Esophagus muscularis mucosa (tissue), 4 donors: ENCODE measurements around the gene MAGIX. TPM values are rescaled to one million over a fixed set of nuclear protein-coding genes. Genes with fewer than 3 reads are reported as not detected.

Source experiments
- DNase-seq: peaks from one replicate; pipeline ENCODE4 v3.0.0-alpha.2; 2017; ENCODE audit errors: extremely low spot score
- H3K27ac ChIP-seq, 4 donors: fragments of 200-600 bp; sonication (generic); replicated peaks in 1 of 4; 1 replicate in 3 of 4; 2 replicates in 1 of 4; pipeline ENCODE4 v1.5.1; 2016 to 2019; ENCODE audit warnings: mild to moderate bottlenecking in 1 of 4
- H3K27me3 ChIP-seq, 4 donors: fragments of 200-600 bp; sonication (generic); one replicate each; pipeline versions ENCODE4 v1.5.1 to v1.6.0; 2016 to 2019
- H3K36me3 ChIP-seq, 4 donors: fragments of 200-600 bp; sonication (generic); one replicate each; pipeline ENCODE4 v1.5.1; 2016 to 2019
- H3K4me1 ChIP-seq, 4 donors: fragments of 200-600 bp; sonication (generic); one replicate each; pipeline ENCODE4 v1.5.1; 2016 to 2019
- H3K4me3 ChIP-seq, 4 donors: fragments of 200-600 bp; sonication (generic); 1 replicate in 2 of 4; 2 replicates in 2 of 4; pipeline ENCODE4 v1.5.1; 2016 to 2019; ENCODE audit warnings: mild to moderate bottlenecking in 4 of 4, moderate library complexity in 1 of 4
- H3K9me3 ChIP-seq, 4 donors: fragments of 200-600 bp; sonication (generic); 1 replicate in 3 of 4; 2 replicates in 1 of 4; pipeline ENCODE4 v1.5.1; 2016 to 2019
- EP300 ChIP-seq: sonication (generic); formaldehyde crosslinking; IDR thresholded peaks from one replicate; pipeline ENCODE4 v1.6.1; 2017; ENCODE audit warnings: antibody characterized with exemption
- POLR2A ChIP-seq: fragments of 450-650 bp; IDR thresholded peaks from one replicate; pipeline ENCODE4 v1.6.1; 2017; ENCODE audit warnings: antibody characterized with exemption, moderate library complexity, mild to moderate bottlenecking, low read depth
- POLR2AphosphoS5 ChIP-seq, 2 donors: sonication (generic); formaldehyde crosslinking; IDR thresholded peaks; one replicate each; pipeline ENCODE4 v1.6.1; 2017; ENCODE audit warnings: antibody characterized with exemption in 2 of 2
- WGBS: methylation state at CpG from one replicate; pipeline ENCODE4 v1.1.5; 2018; 5-methylcytosine and 5-hydroxymethylcytosine counted together
- intact Hi-C: fragments of 100-400 bp; cut with DNase I; formaldehyde crosslinking; loops from one replicate; pipeline ENCODE4 v1.15.1; 2023
- total RNA-seq, 4 donors: library from RNA; depleted of rRNA; stranded (reverse); fragments of >200 nt; gene quantifications; one replicate each; pipeline versions ENCODE4 v1.1.0 to v1.2.1, GENCODE V29; 2016
- TF ChIP-seq, protein P1 (sequence below), 3 experiments: fragments of 200-600 bp in 2 of 3; fragments of 450-650 bp in 1 of 3; sonication (generic) in 2 of 3; IDR thresholded peaks; one replicate each; pipeline ENCODE4 v1.5.1; 2017 to 2019; ENCODE audit warnings: antibody characterized with exemption in 3 of 3, mild to moderate bottlenecking in 2 of 3, moderate library complexity in 1 of 3

MAGIX gene
- total RNA-seq, 4 donors from 2014 or later: 1.5 to 4.2 (median 3.6) TPM

DNA sequence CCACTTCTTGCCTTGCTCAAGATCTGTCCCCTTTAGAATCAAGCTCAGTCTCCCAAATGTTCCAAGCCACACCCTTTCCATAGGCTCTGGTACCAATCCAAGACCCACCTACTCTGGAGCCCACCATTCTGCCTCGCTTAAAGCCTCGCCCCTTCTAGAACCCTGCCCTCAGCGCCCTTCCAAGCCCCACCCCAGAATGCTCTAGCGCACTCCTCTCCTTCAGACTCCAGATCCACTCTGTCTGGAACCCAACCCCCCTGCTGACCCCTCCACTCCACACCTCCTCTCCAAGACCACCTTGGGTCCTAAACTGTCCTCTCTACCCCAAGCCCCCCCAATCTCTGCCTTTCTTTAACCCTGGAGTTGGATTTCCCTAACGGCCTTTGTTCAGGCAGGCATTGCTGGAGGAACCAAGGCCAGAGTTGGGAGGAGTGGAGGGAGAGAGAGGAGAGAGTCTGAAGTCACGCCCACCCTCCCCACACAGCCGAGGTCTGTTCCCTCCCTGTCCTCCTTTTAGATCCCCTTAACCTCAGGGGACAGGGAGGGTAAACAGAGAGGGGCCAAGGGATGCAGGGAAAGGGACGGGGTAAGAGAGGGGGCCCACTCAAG is 26.0 kb downstream of the MAGIX start:
- H3K36me3 ChIP-seq: peaks cover 0 to 2% (median 0%) of the 10 kb centered on the region in 4 donors
- no peak for DNase-seq
- WGBS: 78% methylated on average over 8 of the region's 8 CpGs
- no peaks in the 10 kb centered on the region for H3K27me3 ChIP-seq
- H3K4me1 ChIP-seq: peaks cover 12 to 42% (median 37%) of the 10 kb centered on the region in 4 donors
- peak overlapping the region in 1 of 4 donors; percentile 85 for H3K27ac ChIP-seq
- no peaks in the 10 kb centered on the region for H3K9me3 ChIP-seq
- intact Hi-C loops: no loop called here
- TF ChIP-seq POLR2AphosphoS5 (IDR thresholded peaks at IDR 0.05) (no peak), POLR2A (no peak), EP300 (no peak)
- TF ChIP-seq, protein P1, sequence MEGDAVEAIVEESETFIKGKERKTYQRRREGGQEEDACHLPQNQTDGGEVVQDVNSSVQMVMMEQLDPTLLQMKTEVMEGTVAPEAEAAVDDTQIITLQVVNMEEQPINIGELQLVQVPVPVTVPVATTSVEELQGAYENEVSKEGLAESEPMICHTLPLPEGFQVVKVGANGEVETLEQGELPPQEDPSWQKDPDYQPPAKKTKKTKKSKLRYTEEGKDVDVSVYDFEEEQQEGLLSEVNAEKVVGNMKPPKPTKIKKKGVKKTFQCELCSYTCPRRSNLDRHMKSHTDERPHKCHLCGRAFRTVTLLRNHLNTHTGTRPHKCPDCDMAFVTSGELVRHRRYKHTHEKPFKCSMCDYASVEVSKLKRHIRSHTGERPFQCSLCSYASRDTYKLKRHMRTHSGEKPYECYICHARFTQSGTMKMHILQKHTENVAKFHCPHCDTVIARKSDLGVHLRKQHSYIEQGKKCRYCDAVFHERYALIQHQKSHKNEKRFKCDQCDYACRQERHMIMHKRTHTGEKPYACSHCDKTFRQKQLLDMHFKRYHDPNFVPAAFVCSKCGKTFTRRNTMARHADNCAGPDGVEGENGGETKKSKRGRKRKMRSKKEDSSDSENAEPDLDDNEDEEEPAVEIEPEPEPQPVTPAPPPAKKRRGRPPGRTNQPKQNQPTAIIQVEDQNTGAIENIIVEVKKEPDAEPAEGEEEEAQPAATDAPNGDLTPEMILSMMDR (IDR thresholded peaks at IDR 0.05): no peak
- H3K4me3 ChIP-seq: no peak overlapping the region

- intact Hi-C loops: loop anchor here (5.0 kb wide), 1 partner anchor 73 kb away; the partner anchor contains the start of gene FOXP3
- DNase-seq: no peak
- no peaks in the 10 kb centered on the region for H3K27me3 ChIP-seq
- no peaks in the 10 kb centered on the region for H3K36me3 ChIP-seq
- 85% methylated on average over 6 of the region's 6 CpGs for WGBS
- TF ChIP-seq EP300 (no peak), POLR2AphosphoS5 (IDR thresholded peaks at IDR 0.05) (no peak), POLR2A (no peak)
- TF ChIP-seq, protein P1 (IDR thresholded peaks at IDR 0.05): no peak
- peak overlapping the region in 2 of 4 donors; percentile 45 to 57 for H3K4me3 ChIP-seq
- H3K27ac ChIP-seq: peak overlapping the region; percentile 80 to 85 (median 83)
- H3K4me1 ChIP-seq: peaks cover 8 to 33% (median 29%) of the 10 kb centered on the region in 4 donors
- no peaks in the 10 kb centered on the region for H3K9me3 ChIP-seq
Observed at GRCh38 chrX:49189606-49190005, 27.0 kb downstream of the MAGIX start.

- no peaks in the 10 kb centered on the region for H3K27me3 ChIP-seq
- H3K27ac ChIP-seq: peak overlapping the region; percentile 89 to 92 (median 90)
- WGBS: 39% methylated on average over 30 of the region's 32 CpGs
- no peaks in the 10 kb centered on the region for H3K9me3 ChIP-seq
- peak; percentile 97 for DNase-seq
- H3K4me3 ChIP-seq: peak overlapping the region; percentile 62 to 74 (median 69)
- TF ChIP-seq POLR2A: no peak
- peak; percentile 75 to 89 for TF ChIP-seq POLR2AphosphoS5 (IDR thresholded peaks at IDR 0.05)
- TF ChIP-seq, protein P1 (IDR thresholded peaks at IDR 0.05): no peak
- no peak for TF ChIP-seq EP300
- H3K4me1 ChIP-seq: peaks cover 0 to 22% (median 16%) of the 10 kb centered on the region in 4 donors
- intact Hi-C loops: loop anchor here (5.0 kb wide), 1 partner anchor 71 kb away; the partner anchor contains the start of gene FOXP3
- H3K36me3 ChIP-seq: no peaks in the 10 kb centered on the region
Observed at GRCh38 chrX:49190821-49191573, 28.4 kb downstream of the MAGIX start.

DNA sequence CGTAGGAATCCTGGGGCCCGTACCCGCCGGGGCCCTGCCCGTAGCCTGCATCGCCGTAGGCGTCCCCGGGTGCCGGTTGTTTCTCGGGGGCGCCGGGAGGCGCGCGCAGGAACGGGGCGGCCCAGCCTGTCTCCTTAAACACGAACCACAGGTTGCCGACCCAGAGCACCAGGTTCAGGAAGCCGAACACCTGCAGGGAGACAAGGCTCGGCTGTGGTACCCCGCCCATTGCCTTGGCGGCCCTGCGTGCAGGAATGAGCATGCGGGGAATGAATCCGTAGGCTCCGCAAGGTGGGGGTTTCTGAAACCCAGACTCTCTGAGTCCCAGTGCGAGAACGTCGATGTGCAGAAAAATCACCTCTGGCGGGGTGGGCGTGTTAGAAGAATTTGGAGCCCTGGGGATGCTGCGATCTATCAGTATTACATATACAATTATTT is 29.0 kb downstream of the MAGIX start:
- intact Hi-C loops: loop anchor here (5.0 kb wide), 1 partner anchor 71 kb away; the partner anchor contains the start of gene FOXP3

More for the DNA sequence above, 29.0 kb downstream of the MAGIX start:
- TF ChIP-seq, protein P1 (IDR thresholded peaks at IDR 0.05): no peak
- TF ChIP-seq POLR2A: peak; percentile 15
- H3K27ac ChIP-seq: peak overlapping the region; percentile 89 to 92 (median 90)
- no peaks in the 10 kb centered on the region for H3K27me3 ChIP-seq
- H3K4me1 ChIP-seq: peaks cover 0 to 19% (median 13%) of the 10 kb centered on the region in 4 donors
- no peak for DNase-seq
- H3K9me3 ChIP-seq: no peaks in the 10 kb centered on the region
- H3K4me3 ChIP-seq: peak overlapping the region; percentile 62 to 74 (median 69)
- 40% methylated on average over 15 of the region's 34 CpGs for WGBS
- no peaks in the 10 kb centered on the region for H3K36me3 ChIP-seq
